CD4-positive, alpha-beta T cell (primary cell): ENCODE data around the gene SLX9. TPM values are rescaled to one million over a fixed set of nuclear protein-coding genes. Genes with fewer than 3 reads are reported as not detected.

Source experiments
- ATAC-seq: fragments of 200-7000 bp; cut with Tn5 transposase; one replicate; pipeline ENCODE4 v1.10.0; 2022; ENCODE audit warnings: mild to moderate bottlenecking; ENCODE audit not compliant: poor library complexity
- CTCF ChIA-PET: fragments of 350-600 bp; sonication (Branson Sonifier 250); formaldehyde crosslinking; loops from one replicate; lab custom pipeline; 2021; ENCODE audit warnings: antibody characterized with exemption, inconsistent platforms; lab: Charles Lee
- POLR2A ChIA-PET: fragments of 350-600 bp; sonication (Branson Sonifier 250); formaldehyde crosslinking; loops from one replicate; lab custom pipeline; 2021; ENCODE audit warnings: antibody characterized with exemption, inconsistent platforms; lab: Charles Lee
- DNase-seq, 14 experiments: peaks; one replicate each; pipeline ENCODE4 v3.0.0-alpha.2; 2013 to 2020; ENCODE audit warnings: mixed read lengths in 2 of 14
- H3K27ac ChIP-seq, 2 donors: one replicate each; pipeline versions ENCODE4 v1.5.1 to v1.7.0; 2013; ENCODE audit warnings: low read length in 2 of 2, low read depth in 1 of 2, mild to moderate bottlenecking in 1 of 2
- H3K27me3 ChIP-seq, 2 experiments: 1 replicate in 1 of 2; 2 replicates in 1 of 2; pipeline versions ENCODE4 v1.6.1 to v1.7.0; 2013; ENCODE audit warnings: low read length in 2 of 2, control low read depth in 1 of 2, mild to moderate bottlenecking in 1 of 2, moderate library complexity in 1 of 2; ENCODE audit not compliant: insufficient read depth in 2 of 2, control insufficient read depth in 1 of 2
- H3K36me3 ChIP-seq: one replicate; pipeline ENCODE4 v1.6.1; 2013; ENCODE audit warnings: low read length, control low read depth; ENCODE audit not compliant: insufficient read depth
- H3K4me1 ChIP-seq: one replicate; pipeline ENCODE4 v1.6.1; 2013; ENCODE audit warnings: low read length, control low read depth; ENCODE audit not compliant: insufficient read depth
- H3K4me3 ChIP-seq: one replicate; pipeline ENCODE4 v1.5.1; 2013; ENCODE audit warnings: mild to moderate bottlenecking, low read length, moderate library complexity
- H3K9me3 ChIP-seq, 2 experiments: 1 replicate in 1 of 2; 2 replicates in 1 of 2; pipeline versions ENCODE4 v1.6.1 to v1.7.0; 2013; ENCODE audit warnings: low read length in 2 of 2, mild to moderate bottlenecking in 2 of 2, control low read depth in 1 of 2, moderate library complexity in 1 of 2; ENCODE audit not compliant: control insufficient read depth in 1 of 2, insufficient read depth in 1 of 2
- H3K27ac Mint-ChIP-seq: one replicate; pipeline ENCODE4 v1.8.0; 2020; ENCODE audit warnings: mixed read lengths
- H3K27me3 Mint-ChIP-seq: one replicate; pipeline ENCODE4 v1.8.0; 2021; ENCODE audit warnings: mixed read lengths
- H3K36me3 Mint-ChIP-seq: one replicate; pipeline ENCODE4 v1.8.0; 2021; ENCODE audit warnings: low read depth, mixed read lengths
- H3K4me1 Mint-ChIP-seq: one replicate; pipeline ENCODE4 v1.8.0; 2021; ENCODE audit warnings: low read depth, mixed read lengths
- H3K4me3 Mint-ChIP-seq: one replicate; pipeline ENCODE4 v1.8.0; 2020; ENCODE audit warnings: mild to moderate bottlenecking, mixed read lengths
- H3K9me3 Mint-ChIP-seq: one replicate; pipeline ENCODE4 v1.8.0; 2020; ENCODE audit warnings: mixed read lengths
- intact Hi-C, 2 experiments: fragments of 100-400 bp; cut with DNase I in 1 of 2; cut with micrococcal nuclease in 1 of 2; formaldehyde crosslinking; loops; one replicate each; pipeline versions ENCODE4 v1.15.1 to v1.9.0; 2023 to 2025; cut with DNase I, micrococcal nuclease
- total RNA-seq, 174 experiments: library from RNA in 2 of 174; stranded (reverse) in 2 of 174; gene quantifications; one replicate each; pipeline ENCODE4 v1.2.3 and lab custom pipeline; 2021 to 2026
- TF ChIP-seq, protein P1 (sequence below): fragments of 200-600 bp; IDR thresholded peaks from one replicate; pipeline ENCODE4 v1.8.0; 2022; ENCODE audit warnings: antibody characterized with exemption, mild to moderate bottlenecking

Gene SLX9
- total RNA-seq, 2 experiments from 2014 or later, result 7.7 to 9.1 TPM

DNA sequence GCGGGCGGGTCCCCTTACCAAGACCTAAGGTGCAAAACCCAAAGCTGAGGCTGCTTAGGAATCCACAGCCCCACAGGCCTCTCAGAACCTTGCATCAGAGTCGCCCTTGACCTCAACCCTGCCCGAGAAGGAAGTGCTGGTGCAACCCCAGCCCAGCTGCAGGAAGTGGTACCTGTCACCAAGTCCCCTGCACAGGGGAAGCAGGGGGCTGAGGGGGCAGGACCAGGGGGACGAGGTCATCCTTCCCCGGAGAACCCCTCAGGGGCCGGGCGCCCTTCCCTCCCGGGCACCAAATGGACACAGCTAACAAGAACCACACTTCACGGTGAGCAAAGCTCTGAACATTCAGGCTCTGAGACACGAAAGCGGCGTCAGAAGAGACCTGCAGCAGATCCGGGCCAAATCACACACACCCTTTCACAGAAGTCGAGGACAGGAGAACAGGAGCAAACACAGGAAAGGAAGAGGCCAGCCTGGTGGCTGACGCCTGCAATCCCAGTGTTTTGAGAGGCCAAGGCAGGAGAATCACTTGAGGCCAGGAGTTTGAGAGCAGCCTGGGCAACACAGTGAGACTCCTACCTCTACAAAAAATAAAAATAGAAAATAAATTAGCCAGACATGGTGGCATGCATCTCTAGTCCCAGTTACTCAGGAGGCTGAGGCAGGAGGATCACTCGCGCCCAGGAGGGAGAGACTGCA is 25.5 kb upstream of the SLX9 start:
- DNase-seq (peak in 11 of 14 experiments; percentile 27 to 83 (median 55)), ATAC-seq (peak; percentile 19)
- H3K36me3 Mint-ChIP-seq, result peaks cover 46% of the 10 kb centered on the region
- no peaks in the 10 kb centered on the region for H3K27me3 ChIP-seq
- H3K27me3 Mint-ChIP-seq, result no peaks in the 10 kb centered on the region
- CTCF ChIA-PET, result interaction anchor here (0.8 to 4.8 kb wide), 5 partner anchors 13 to 22 kb away, joined by 3 to 24 read pairs (median 3); no protein-coding TSS in a partner anchor
- H3K4me1 ChIP-seq, result peaks cover 95% of the 10 kb centered on the region
- H3K9me3 Mint-ChIP-seq, result no peaks in the 10 kb centered on the region
- peak overlapping the region; percentile 96 for H3K27ac Mint-ChIP-seq
- H3K27ac ChIP-seq, result peak overlapping the region; percentile 74 to 76
- POLR2A ChIA-PET, result interaction anchor here (0.6 to 10.8 kb wide), 12 partner anchors 10 to 831 kb away, joined by 3 to 362 read pairs (median 4); partner anchors contain the start of genes PTTG1IP, SLX9 and UBE2G2
- H3K4me3 Mint-ChIP-seq, result peak overlapping the region; percentile 93
- H3K36me3 ChIP-seq, result peaks cover 36% of the 10 kb centered on the region
- intact Hi-C loops, result loop anchor here in 1 of 2 experiments (5.0 kb wide), 2 partner anchors 42 to 112 kb away; partner anchors contain the start of genes PTTG1IP and UBE2G2
- H3K4me3 ChIP-seq, result peak overlapping the region; percentile 51
- no peaks in the 10 kb centered on the region for H3K9me3 ChIP-seq
- peaks cover 80% of the 10 kb centered on the region for H3K4me1 Mint-ChIP-seq
- TF ChIP-seq, protein P1, sequence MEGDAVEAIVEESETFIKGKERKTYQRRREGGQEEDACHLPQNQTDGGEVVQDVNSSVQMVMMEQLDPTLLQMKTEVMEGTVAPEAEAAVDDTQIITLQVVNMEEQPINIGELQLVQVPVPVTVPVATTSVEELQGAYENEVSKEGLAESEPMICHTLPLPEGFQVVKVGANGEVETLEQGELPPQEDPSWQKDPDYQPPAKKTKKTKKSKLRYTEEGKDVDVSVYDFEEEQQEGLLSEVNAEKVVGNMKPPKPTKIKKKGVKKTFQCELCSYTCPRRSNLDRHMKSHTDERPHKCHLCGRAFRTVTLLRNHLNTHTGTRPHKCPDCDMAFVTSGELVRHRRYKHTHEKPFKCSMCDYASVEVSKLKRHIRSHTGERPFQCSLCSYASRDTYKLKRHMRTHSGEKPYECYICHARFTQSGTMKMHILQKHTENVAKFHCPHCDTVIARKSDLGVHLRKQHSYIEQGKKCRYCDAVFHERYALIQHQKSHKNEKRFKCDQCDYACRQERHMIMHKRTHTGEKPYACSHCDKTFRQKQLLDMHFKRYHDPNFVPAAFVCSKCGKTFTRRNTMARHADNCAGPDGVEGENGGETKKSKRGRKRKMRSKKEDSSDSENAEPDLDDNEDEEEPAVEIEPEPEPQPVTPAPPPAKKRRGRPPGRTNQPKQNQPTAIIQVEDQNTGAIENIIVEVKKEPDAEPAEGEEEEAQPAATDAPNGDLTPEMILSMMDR, result no peak

DNA sequence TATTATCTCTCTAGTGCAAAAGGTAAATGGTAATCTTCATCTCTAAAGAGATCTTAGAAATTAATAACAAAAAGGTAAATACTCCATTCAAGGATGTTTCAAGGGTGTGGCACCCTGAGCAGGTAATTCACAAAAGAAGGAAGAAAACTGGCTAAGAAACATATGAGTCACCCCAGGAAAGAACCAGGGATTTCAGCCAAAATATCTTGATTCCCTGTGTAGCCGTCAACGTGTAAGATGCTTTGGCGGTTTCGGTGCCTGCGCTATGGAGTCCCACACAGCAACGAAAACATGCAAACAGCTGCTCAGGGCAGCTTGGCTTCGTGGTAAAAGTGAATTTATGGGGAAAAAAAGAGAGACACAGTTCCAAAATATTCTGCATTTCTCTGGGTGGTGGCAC is 22.9 kb upstream of the SLX9 start:
- TF ChIP-seq, protein P1, result no peak
- H3K4me1 Mint-ChIP-seq, result peaks cover 78% of the 10 kb centered on the region
- CTCF ChIA-PET, result interaction anchor here (0.6 to 4.8 kb wide), 5 partner anchors 10 to 116 kb away, joined by 3 to 24 read pairs (median 6); no protein-coding TSS in a partner anchor
- Histone ChIP-seq H3K27ac (peak overlapping the region; percentile 29 to 73), H3K9me3 (no peaks in the 10 kb centered on the region), H3K4me1 (peaks cover 80% of the 10 kb centered on the region), H3K4me3 (peak overlapping the region; percentile 80), H3K27me3 (no peaks in the 10 kb centered on the region), H3K36me3 (peaks cover 18% of the 10 kb centered on the region)
- POLR2A ChIA-PET, result interaction anchor here (0.7 to 10.8 kb wide), 6 partner anchors 8 to 116 kb away, joined by 4 to 362 read pairs (median 4); partner anchors contain the start of genes PTTG1IP, SLX9 and UBE2G2
- no peaks in the 10 kb centered on the region for H3K27me3 Mint-ChIP-seq
- H3K27ac Mint-ChIP-seq, result peak overlapping the region; percentile 96
- ATAC-seq (no peak), DNase-seq (peak in 1 of 14 experiments; percentile 45)
- peak overlapping the region; percentile 93 for H3K4me3 Mint-ChIP-seq
- peaks cover 48% of the 10 kb centered on the region for H3K36me3 Mint-ChIP-seq
- H3K9me3 Mint-ChIP-seq, result no peaks in the 10 kb centered on the region
- intact Hi-C loops, result no loop called here

DNA sequence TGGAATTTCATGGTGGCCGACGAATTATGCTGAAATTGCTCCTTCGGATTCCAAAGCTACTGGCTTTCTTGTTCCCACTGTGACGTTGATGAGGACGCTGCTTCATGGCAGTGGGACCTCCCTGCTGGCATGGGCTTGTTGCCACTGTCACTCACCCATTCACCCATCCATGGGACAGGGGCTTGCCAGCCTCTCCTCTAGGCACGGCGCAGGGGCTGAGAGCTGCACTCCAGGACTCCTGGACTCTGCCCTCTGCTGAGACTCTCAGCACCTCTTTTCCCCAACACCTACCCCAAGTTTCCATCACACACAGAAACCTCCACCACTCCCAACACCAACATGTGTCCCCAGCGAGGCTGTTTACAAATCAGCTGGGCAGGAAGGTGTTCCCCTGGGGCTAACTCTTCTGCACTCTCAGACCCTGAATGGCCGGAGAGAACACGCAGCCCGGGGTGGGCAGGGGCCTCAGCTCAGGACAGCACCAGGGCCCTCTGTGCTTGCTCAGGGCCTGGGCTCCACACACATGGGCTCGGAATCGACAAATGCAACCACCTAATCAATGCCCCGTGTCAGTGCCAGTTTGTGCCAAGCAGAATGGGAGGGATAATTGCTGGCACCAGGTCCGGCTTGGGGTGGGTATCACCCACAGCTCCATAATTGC is 22.3 kb upstream of the SLX9 start:
- no peaks in the 10 kb centered on the region for H3K27me3 ChIP-seq
- Mint-ChIP-seq H3K27me3 (no peaks in the 10 kb centered on the region), H3K9me3 (no peaks in the 10 kb centered on the region), H3K4me3 (peak overlapping the region; percentile 93), H3K27ac (peak overlapping the region; percentile 96), H3K36me3 (peaks cover 47% of the 10 kb centered on the region), H3K4me1 (peaks cover 78% of the 10 kb centered on the region)
- POLR2A ChIA-PET, result interaction anchor here (0.6 to 10.8 kb wide), 5 partner anchors 9 to 44 kb away, joined by 3 to 362 read pairs (median 4); partner anchors contain the start of genes PTTG1IP and SLX9
- CTCF ChIA-PET, result interaction anchor here (1.0 to 4.8 kb wide), 4 partner anchors 10 to 116 kb away, joined by 3 to 24 read pairs (median 8); no protein-coding TSS in a partner anchor
- H3K36me3 ChIP-seq, result peaks cover 18% of the 10 kb centered on the region
- peaks cover 80% of the 10 kb centered on the region for H3K4me1 ChIP-seq
- H3K27ac ChIP-seq, result peak overlapping the region; percentile 29 to 73
- no peak for DNase-seq
- H3K9me3 ChIP-seq, result no peaks in the 10 kb centered on the region
- TF ChIP-seq, protein P1, result no peak
- no peak for ATAC-seq
- peak overlapping the region; percentile 80 for H3K4me3 ChIP-seq
- intact Hi-C loops, result no loop called here
